ENCODE data around the gene RHPN2. TPM values are rescaled to one million over a fixed set of nuclear protein-coding genes. Genes with fewer than 3 reads are reported as not detected.

Gene RHPN2
- total and polyA plus RNA-seq, 2 of the 13 experiments (the other 11 are each of a cell fraction or from before 2014, with no cell fraction given), result 20.3 to 48.0 TPM

GRCh38 chr19:33040994-33041827 is 23.5 kb downstream of the RHPN2 start (continued):
- TF ChIP-seq ARID3A (IDR thresholded peaks at IDR 0.05; ENCODE audit: low read depth, low read length) (peak; percentile 90), FOSL1 (CRISPR knock-in tag; IDR thresholded peaks at IDR 0.05; ENCODE audit: borderline replicate concordance) (0 out of 2 replicates have a peak, but pooled peaks have one; percentile 24), ZNF513 (CRISPR knock-in tag; conservative IDR thresholded peaks at IDR 0.05) (no peak), FOXA3 (CRISPR knock-in tag; IDR thresholded peaks at IDR 0.05) (peak; percentile 82), IKZF1 (IDR thresholded peaks at IDR 0.05) (no peak), RCOR2 (CRISPR knock-in tag; IDR thresholded peaks at IDR 0.05) (peak; percentile 46), ZBED4 (CRISPR knock-in tag; IDR thresholded peaks at IDR 0.05; ENCODE audit: borderline replicate concordance) (peak; percentile 15; the same call in 1 of the 2 replicates), GFI1 (CRISPR knock-in tag; IDR thresholded peaks at IDR 0.05; ENCODE audit: borderline replicate concordance) (peak; percentile 92), HNRNPUL1 (IDR thresholded peaks at IDR 0.05; ENCODE audit: low read depth, low read length) (peak; percentile 86), EED (CRISPR knock-in tag; IDR thresholded peaks at IDR 0.05) (no peak), ZNF775 (CRISPR knock-in tag; IDR thresholded peaks at IDR 0.05; ENCODE audit: borderline replicate concordance) (no peak), MIXL1 (CRISPR knock-in tag; IDR thresholded peaks at IDR 0.05) (peak; percentile 87), ARID2 (CRISPR knock-in tag; IDR thresholded peaks at IDR 0.05; ENCODE audit: borderline replicate concordance) (no peak)
- TF ChIP-seq, protein P1, sequence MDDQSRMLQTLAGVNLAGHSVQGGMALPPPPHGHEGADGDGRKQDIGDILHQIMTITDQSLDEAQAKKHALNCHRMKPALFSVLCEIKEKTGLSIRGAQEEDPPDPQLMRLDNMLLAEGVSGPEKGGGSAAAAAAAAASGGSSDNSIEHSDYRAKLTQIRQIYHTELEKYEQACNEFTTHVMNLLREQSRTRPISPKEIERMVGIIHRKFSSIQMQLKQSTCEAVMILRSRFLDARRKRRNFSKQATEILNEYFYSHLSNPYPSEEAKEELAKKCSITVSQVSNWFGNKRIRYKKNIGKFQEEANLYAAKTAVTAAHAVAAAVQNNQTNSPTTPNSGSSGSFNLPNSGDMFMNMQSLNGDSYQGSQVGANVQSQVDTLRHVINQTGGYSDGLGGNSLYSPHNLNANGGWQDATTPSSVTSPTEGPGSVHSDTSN (CRISPR knock-in tag; IDR thresholded peaks at IDR 0.05; ENCODE audit: borderline replicate concordance), result no peak
- TF ChIP-seq, protein P2, sequence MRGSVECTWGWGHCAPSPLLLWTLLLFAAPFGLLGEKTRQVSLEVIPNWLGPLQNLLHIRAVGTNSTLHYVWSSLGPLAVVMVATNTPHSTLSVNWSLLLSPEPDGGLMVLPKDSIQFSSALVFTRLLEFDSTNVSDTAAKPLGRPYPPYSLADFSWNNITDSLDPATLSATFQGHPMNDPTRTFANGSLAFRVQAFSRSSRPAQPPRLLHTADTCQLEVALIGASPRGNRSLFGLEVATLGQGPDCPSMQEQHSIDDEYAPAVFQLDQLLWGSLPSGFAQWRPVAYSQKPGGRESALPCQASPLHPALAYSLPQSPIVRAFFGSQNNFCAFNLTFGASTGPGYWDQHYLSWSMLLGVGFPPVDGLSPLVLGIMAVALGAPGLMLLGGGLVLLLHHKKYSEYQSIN (CRISPR knock-in tag; IDR thresholded peaks at IDR 0.05; ENCODE audit: borderline replicate concordance), result no peak
- TF ChIP-seq, protein P3, sequence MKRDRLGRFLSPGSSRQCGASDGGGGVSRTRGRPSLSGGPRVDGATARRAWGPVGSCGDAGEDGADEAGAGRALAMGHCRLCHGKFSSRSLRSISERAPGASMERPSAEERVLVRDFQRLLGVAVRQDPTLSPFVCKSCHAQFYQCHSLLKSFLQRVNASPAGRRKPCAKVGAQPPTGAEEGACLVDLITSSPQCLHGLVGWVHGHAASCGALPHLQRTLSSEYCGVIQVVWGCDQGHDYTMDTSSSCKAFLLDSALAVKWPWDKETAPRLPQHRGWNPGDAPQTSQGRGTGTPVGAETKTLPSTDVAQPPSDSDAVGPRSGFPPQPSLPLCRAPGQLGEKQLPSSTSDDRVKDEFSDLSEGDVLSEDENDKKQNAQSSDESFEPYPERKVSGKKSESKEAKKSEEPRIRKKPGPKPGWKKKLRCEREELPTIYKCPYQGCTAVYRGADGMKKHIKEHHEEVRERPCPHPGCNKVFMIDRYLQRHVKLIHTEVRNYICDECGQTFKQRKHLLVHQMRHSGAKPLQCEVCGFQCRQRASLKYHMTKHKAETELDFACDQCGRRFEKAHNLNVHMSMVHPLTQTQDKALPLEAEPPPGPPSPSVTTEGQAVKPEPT (CRISPR knock-in tag; IDR thresholded peaks at IDR 0.05; ENCODE audit: low read depth), result no peak

Data from HepG2 (cell line).